ENCODE measurements around the gene CXXC1. TPM values are rescaled to one million over a fixed set of nuclear protein-coding genes. Genes with fewer than 3 reads are reported as not detected.
"Not testable (repeated sequence)": the region's sequence is repeated elsewhere in the genome, so short reads cannot be mapped to it uniquely, and the experiment has no call there.

CXXC1 gene
- total RNA-seq, 2 experiments from 2014 or later, result 136 to 158 TPM

- peaks cover 25% of the 10 kb centered on the region for H3K4me1 Mint-ChIP-seq (ENCODE audit: low read depth)
- peaks cover 10% of the 10 kb centered on the region for H3K27me3 Mint-ChIP-seq (ENCODE audit: low read depth)
- POLR2A ChIA-PET, result no interaction called here
- H3K9me3 Mint-ChIP-seq (ENCODE audit: insufficient read depth), result no peaks in the 10 kb centered on the region
- DNase-seq, result no peak
- CTCF ChIA-PET, result interaction anchor here (2.1 kb wide), 1 partner anchor 64 kb away, joined by 11 read pairs; no protein-coding TSS in a partner anchor
- H3K36me3 Mint-ChIP-seq (ENCODE audit: low read depth), result no peaks in the 10 kb centered on the region
- H3K4me3 Mint-ChIP-seq, result no peak overlapping the region
- H3K27ac Mint-ChIP-seq, result no peak overlapping the region
- no peak for ATAC-seq
These were observed 5.5 kb upstream of the CXXC1 start for GRCh38 chr18:50293039-50293438.

- peaks cover 34% of the 10 kb centered on the region for H3K4me1 Mint-ChIP-seq (ENCODE audit: low read depth)
- no peaks in the 10 kb centered on the region for H3K9me3 Mint-ChIP-seq (ENCODE audit: insufficient read depth)
- no peak for DNase-seq
- ChIA-PET CTCF (interaction anchor here (0.9 to 3.3 kb wide), 5 partner anchors 9 to 67 kb away, joined by 3 to 25 read pairs (median 4); no protein-coding TSS in a partner anchor), POLR2A (interaction anchor here (1.1 to 1.2 kb wide), 3 partner anchors 7 to 18 kb away, joined by 3 to 4 read pairs (median 3); partner anchors contain the start of gene MBD1)
- ATAC-seq, result no peak
- peaks cover 31% of the 10 kb centered on the region for H3K36me3 Mint-ChIP-seq (ENCODE audit: low read depth)
- peak overlapping the region; percentile 58 for H3K4me3 Mint-ChIP-seq
- H3K27ac Mint-ChIP-seq, result peak overlapping the region; percentile 48
- H3K27me3 Mint-ChIP-seq (ENCODE audit: low read depth), result no peaks in the 10 kb centered on the region
These were observed 1.6 kb upstream of the CXXC1 start for GRCh38 chr18:50289108-50289443.

GRCh38 chr18:50288348-50289107 lies 1.0 kb upstream of the CXXC1 start:
- POLR2A ChIA-PET, result interaction anchor here (1.0 to 1.2 kb wide), 4 partner anchors 7 to 19 kb away, joined by 3 to 4 read pairs (median 3); partner anchors contain the start of gene MBD1
- Mint-ChIP-seq H3K36me3 (ENCODE audit: low read depth) (peaks cover 37% of the 10 kb centered on the region), H3K4me3 (peak overlapping the region; percentile 100), H3K4me1 (ENCODE audit: low read depth) (peaks cover 39% of the 10 kb centered on the region), H3K27ac (peak overlapping the region; percentile 99)
- H3K27me3 Mint-ChIP-seq (ENCODE audit: low read depth); H3K9me3 Mint-ChIP-seq (ENCODE audit: insufficient read depth); DNase-seq; ATAC-seq: not testable (repeated sequence)
- CTCF ChIA-PET, result interaction anchor here (0.9 to 3.3 kb wide), 4 partner anchors 10 to 67 kb away, joined by 3 to 25 read pairs (median 5); no protein-coding TSS in a partner anchor

GRCh38 chr18:50287028-50287440 lies 458 bp downstream of the CXXC1 start:
- Mint-ChIP-seq H3K9me3 (ENCODE audit: insufficient read depth) (no peaks in the 10 kb centered on the region), H3K4me3 (peak overlapping the region; percentile 100), H3K27ac (peak overlapping the region; percentile 99), H3K4me1 (ENCODE audit: low read depth) (peaks cover 53% of the 10 kb centered on the region), H3K27me3 (ENCODE audit: low read depth) (no peaks in the 10 kb centered on the region), H3K36me3 (ENCODE audit: low read depth) (peaks cover 52% of the 10 kb centered on the region)
- ATAC-seq (peak; percentile 5), DNase-seq (no peak)
- ChIA-PET POLR2A (no interaction called here), CTCF (no interaction called here)

GRCh38 chr18:50286391-50287027 lies 983 bp downstream of the CXXC1 start:
- ATAC-seq, result no peak
- H3K4me3 Mint-ChIP-seq, result peak overlapping the region; percentile 100
- no peaks in the 10 kb centered on the region for H3K27me3 Mint-ChIP-seq (ENCODE audit: low read depth)
- ChIA-PET POLR2A (no interaction called here), CTCF (no interaction called here)
- H3K27ac Mint-ChIP-seq, result peak overlapping the region; percentile 99
- DNase-seq, result peak; percentile 63
- H3K36me3 Mint-ChIP-seq (ENCODE audit: low read depth), result peaks cover 55% of the 10 kb centered on the region
- peaks cover 54% of the 10 kb centered on the region for H3K4me1 Mint-ChIP-seq (ENCODE audit: low read depth)
- no peaks in the 10 kb centered on the region for H3K9me3 Mint-ChIP-seq (ENCODE audit: insufficient read depth)

GRCh38 chr18:50285631-50286321 lies 1.7 kb downstream of the CXXC1 start:
- no peak for DNase-seq
- Mint-ChIP-seq H3K9me3 (ENCODE audit: insufficient read depth) (no peaks in the 10 kb centered on the region), H3K4me3 (peak overlapping the region; percentile 100), H3K4me1 (ENCODE audit: low read depth) (peaks cover 55% of the 10 kb centered on the region), H3K27me3 (ENCODE audit: low read depth) (no peaks in the 10 kb centered on the region), H3K36me3 (ENCODE audit: low read depth) (peaks cover 60% of the 10 kb centered on the region), H3K27ac (peak overlapping the region; percentile 99)
- ChIA-PET CTCF (no interaction called here), POLR2A (no interaction called here)
- ATAC-seq, result no peak

GRCh38 chr18:50285071-50285470 lies 2.4 kb downstream of the CXXC1 start:
- Mint-ChIP-seq H3K9me3 (ENCODE audit: insufficient read depth) (no peaks in the 10 kb centered on the region), H3K4me3 (peak overlapping the region; percentile 4), H3K36me3 (ENCODE audit: low read depth) (peaks cover 67% of the 10 kb centered on the region), H3K4me1 (ENCODE audit: low read depth) (peaks cover 62% of the 10 kb centered on the region), H3K27ac (peak overlapping the region; percentile 71), H3K27me3 (ENCODE audit: low read depth) (no peaks in the 10 kb centered on the region)
- ChIA-PET POLR2A (no interaction called here), CTCF (no interaction called here)
- DNase-seq, result no peak
- ATAC-seq, result no peak

GRCh38 chr18:50284255-50284885 lies 3.1 kb downstream of the CXXC1 start:
- peak overlapping the region; percentile 38 for H3K4me3 Mint-ChIP-seq
- no peak for ATAC-seq
- CTCF ChIA-PET, result no interaction called here
- POLR2A ChIA-PET, result interaction anchor here (1.9 kb wide), 1 partner anchor 22 kb away, joined by 5 read pairs; no protein-coding TSS in a partner anchor
- H3K4me1 Mint-ChIP-seq (ENCODE audit: low read depth), result peaks cover 68% of the 10 kb centered on the region
- peak overlapping the region; percentile 81 for H3K27ac Mint-ChIP-seq
- no peaks in the 10 kb centered on the region for H3K9me3 Mint-ChIP-seq (ENCODE audit: insufficient read depth)
- H3K36me3 Mint-ChIP-seq (ENCODE audit: low read depth), result peaks cover 69% of the 10 kb centered on the region
- no peaks in the 10 kb centered on the region for H3K27me3 Mint-ChIP-seq (ENCODE audit: low read depth)
- no peak for DNase-seq

- CTCF ChIA-PET, result interaction anchor here (3.2 to 3.3 kb wide), 2 partner anchors 16 to 73 kb away, joined by 47 to 50 read pairs; partner anchors contain the start of gene CFAP53
- no peaks in the 10 kb centered on the region for H3K9me3 Mint-ChIP-seq (ENCODE audit: insufficient read depth)
- DNase-seq (no peak), ATAC-seq (no peak)
- no peaks in the 10 kb centered on the region for H3K27me3 Mint-ChIP-seq (ENCODE audit: low read depth)
- POLR2A ChIA-PET, result interaction anchor here (1.2 to 1.9 kb wide), 2 partner anchors 22 to 24 kb away, joined by 3 to 5 read pairs; no protein-coding TSS in a partner anchor
- peaks cover 76% of the 10 kb centered on the region for H3K36me3 Mint-ChIP-seq (ENCODE audit: low read depth)
- H3K4me3 Mint-ChIP-seq, result peak overlapping the region; percentile 17
- H3K27ac Mint-ChIP-seq, result peak overlapping the region; percentile 11
- peaks cover 71% of the 10 kb centered on the region for H3K4me1 Mint-ChIP-seq (ENCODE audit: low read depth)
These were observed 3.9 kb downstream of the CXXC1 start for GRCh38 chr18:50283469-50284209.

- H3K36me3 Mint-ChIP-seq (ENCODE audit: low read depth), result peaks cover 80% of the 10 kb centered on the region
- no peak for ATAC-seq
- POLR2A ChIA-PET, result interaction anchor here (1.2 to 1.9 kb wide), 3 partner anchors 17 to 25 kb away, joined by 3 to 11 read pairs (median 5); partner anchors contain the start of gene CFAP53
- CTCF ChIA-PET, result interaction anchor here (1.4 to 3.3 kb wide), 3 partner anchors 15 to 74 kb away, joined by 5 to 50 read pairs (median 47); partner anchors contain the start of gene CFAP53
- peak overlapping the region; percentile 63 for H3K27ac Mint-ChIP-seq
- peak overlapping the region; percentile 96 for H3K4me3 Mint-ChIP-seq
- DNase-seq, result no peak
- peaks cover 73% of the 10 kb centered on the region for H3K4me1 Mint-ChIP-seq (ENCODE audit: low read depth)
- H3K27me3 Mint-ChIP-seq (ENCODE audit: low read depth), result no peaks in the 10 kb centered on the region
- no peaks in the 10 kb centered on the region for H3K9me3 Mint-ChIP-seq (ENCODE audit: insufficient read depth)
These were observed 4.8 kb downstream of the CXXC1 start for GRCh38 chr18:50282521-50283335.

Measured in activated CD8-positive, alpha-beta T cell treated with anti-CD3 and anti-CD28 coated beads, Interleukin-2, amount 10 ng/mL, durations not matched to agents 7 days and 5 days (primary cell).